Activated CD8-positive, alpha-beta T cell treated with anti-CD3 and anti-CD28 coated beads, Interleukin-2, amount 10 ng/mL, durations not matched to agents 7 days and 5 days (primary cell): ENCODE results near the gene GSE1. TPM values are rescaled to one million over a fixed set of nuclear protein-coding genes. Genes with fewer than 3 reads are reported as not detected.

Experiments used
- ATAC-seq: fragments of 150-1000 bp; cut with Tn5 transposase; one replicate; pipeline ENCODE4 v1.10.0; 2021; ENCODE audit warnings: moderate library complexity
- CTCF ChIA-PET: fragments of 350-600 bp; sonication (Branson Sonifier 250); formaldehyde crosslinking; loops from one replicate; lab custom pipeline; 2021; ENCODE audit warnings: antibody characterized with exemption; lab: Charles Lee
- POLR2A ChIA-PET: fragments of 350-600 bp; sonication (Branson Sonifier 250); formaldehyde crosslinking; loops from one replicate; lab custom pipeline; 2021; ENCODE audit warnings: antibody characterized with exemption; lab: Charles Lee
- DNase-seq: peaks from one replicate; pipeline ENCODE4 v3.0.0-alpha.2; 2020
- H3K27ac Mint-ChIP-seq: one replicate; pipeline ENCODE4 v1.8.0; 2021; ENCODE audit warnings: mild to moderate bottlenecking, mixed read lengths
- H3K27me3 Mint-ChIP-seq: one replicate; pipeline ENCODE4 v1.8.0; 2021; ENCODE audit warnings: low read depth, mixed read lengths
- H3K36me3 Mint-ChIP-seq: one replicate; pipeline ENCODE4 v1.8.0; 2021; ENCODE audit warnings: low read depth, mixed read lengths
- H3K4me1 Mint-ChIP-seq: one replicate; pipeline ENCODE4 v1.8.0; 2021; ENCODE audit warnings: low read depth, mixed read lengths
- H3K4me3 Mint-ChIP-seq: one replicate; pipeline ENCODE4 v1.8.0; 2021; ENCODE audit warnings: mild to moderate bottlenecking, mixed read lengths
- H3K9me3 Mint-ChIP-seq: one replicate; pipeline ENCODE4 v1.8.0; 2022; ENCODE audit warnings: mixed read lengths; ENCODE audit not compliant: insufficient read depth
- total RNA-seq, 2 experiments: library from RNA; stranded (reverse); gene quantifications; one replicate each; pipeline ENCODE4 v1.2.3, GENCODE V29; 2021

Gene GSE1
- total RNA-seq, 2 experiments from 2014 or later, result 48.9 to 51.4 TPM

- CTCF ChIA-PET, result no interaction called here
- H3K9me3 Mint-ChIP-seq, result no peaks in the 10 kb centered on the region
- H3K4me1 Mint-ChIP-seq, result peaks cover 6% of the 10 kb centered on the region
- DNase-seq, result no peak
- peaks cover 3% of the 10 kb centered on the region for H3K36me3 Mint-ChIP-seq
- H3K27me3 Mint-ChIP-seq, result no peaks in the 10 kb centered on the region
- POLR2A ChIA-PET, result no interaction called here
- H3K27ac Mint-ChIP-seq, result no peak overlapping the region
- ATAC-seq, result no peak
- no peak overlapping the region for H3K4me3 Mint-ChIP-seq
Measured at GRCh38 chr16:85594273-85594977, 18.7 kb upstream of the GSE1 start.

DNA sequence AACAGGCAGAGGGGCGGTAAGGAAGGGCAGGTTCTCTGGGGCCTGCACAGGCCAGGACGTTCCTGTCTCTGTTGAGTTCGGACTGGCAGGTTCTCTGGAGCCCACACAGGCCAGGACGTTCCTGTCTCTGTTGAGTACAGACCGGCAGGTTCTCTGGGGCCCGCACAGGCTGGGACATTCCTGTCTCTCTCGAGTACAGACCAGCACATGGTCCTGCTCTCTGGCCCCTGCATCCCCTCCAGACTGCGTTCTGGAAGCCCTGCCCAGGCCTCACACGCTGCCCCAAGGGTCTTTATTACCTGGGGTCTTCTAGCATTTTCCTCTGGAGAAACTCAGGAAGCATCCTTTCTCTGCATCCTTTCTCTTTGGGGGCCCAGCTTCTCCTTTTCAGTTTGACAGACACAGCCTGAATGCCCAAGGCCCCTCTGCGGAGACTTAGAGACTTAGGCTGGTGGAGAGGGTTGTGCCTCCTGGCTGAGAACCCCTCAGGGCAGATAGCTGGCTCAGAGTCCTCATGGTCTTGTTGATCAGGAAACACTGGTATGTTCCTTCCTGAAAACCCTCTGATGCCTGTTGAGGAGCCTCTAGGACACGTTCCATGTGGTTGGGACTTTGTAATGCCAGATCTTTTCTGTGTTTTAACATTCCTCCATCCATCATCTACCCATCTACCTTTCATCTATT, 18.0 kb upstream of the GSE1 start:
- H3K9me3 Mint-ChIP-seq, result no peaks in the 10 kb centered on the region

GRCh38 chr16:85595812-85596502, 17.2 kb upstream of the GSE1 start:
- no peaks in the 10 kb centered on the region for H3K27me3 Mint-ChIP-seq
- H3K4me1 Mint-ChIP-seq, result peaks cover 6% of the 10 kb centered on the region
- H3K27ac Mint-ChIP-seq, result no peak overlapping the region

More for the DNA sequence above, 18.0 kb upstream of the GSE1 start:
- CTCF ChIA-PET, result no interaction called here
- H3K27ac Mint-ChIP-seq, result no peak overlapping the region
- ATAC-seq (no peak), DNase-seq (no peak)
- peaks cover 6% of the 10 kb centered on the region for H3K4me1 Mint-ChIP-seq
- no peaks in the 10 kb centered on the region for H3K27me3 Mint-ChIP-seq
- H3K4me3 Mint-ChIP-seq, result no peak overlapping the region
- POLR2A ChIA-PET, result no interaction called here
- H3K36me3 Mint-ChIP-seq, result peaks cover 3% of the 10 kb centered on the region

DNA sequence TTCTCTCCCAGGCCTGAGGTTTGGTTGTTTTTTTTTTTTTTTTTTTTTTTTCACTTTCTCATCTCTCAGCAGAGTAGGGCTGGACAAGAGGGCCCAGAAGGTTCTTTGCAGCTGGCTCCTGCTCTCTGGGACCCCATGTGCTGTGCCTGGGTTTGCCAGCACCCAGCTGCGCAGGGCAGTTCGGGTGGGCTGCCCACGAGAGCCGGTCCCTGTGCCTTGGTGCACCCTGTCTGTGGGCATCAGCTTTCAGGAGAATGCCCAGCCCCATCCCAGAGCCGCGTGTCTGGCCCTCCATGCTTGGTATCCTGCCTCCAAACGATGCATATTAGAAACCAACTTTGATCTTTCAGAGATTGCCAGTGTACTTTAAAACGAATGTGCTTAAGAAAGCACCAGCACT, 15.0 kb upstream of the GSE1 start:
- no peaks in the 10 kb centered on the region for H3K27me3 Mint-ChIP-seq
- H3K36me3 Mint-ChIP-seq, result peaks cover 3% of the 10 kb centered on the region
- no peak overlapping the region for H3K27ac Mint-ChIP-seq
- ChIA-PET CTCF (no interaction called here), POLR2A (no interaction called here)
- ATAC-seq (no peak), DNase-seq (no peak)
- no peaks in the 10 kb centered on the region for H3K4me1 Mint-ChIP-seq
- H3K9me3 Mint-ChIP-seq, result no peaks in the 10 kb centered on the region
- no peak overlapping the region for H3K4me3 Mint-ChIP-seq

More at GRCh38 chr16:85595812-85596502, 17.2 kb upstream of the GSE1 start:
- ChIA-PET CTCF (no interaction called here), POLR2A (no interaction called here)
- DNase-seq, result no peak
- no peak for ATAC-seq
- Mint-ChIP-seq H3K9me3 (no peaks in the 10 kb centered on the region), H3K36me3 (peaks cover 3% of the 10 kb centered on the region), H3K4me3 (no peak overlapping the region)

DNA sequence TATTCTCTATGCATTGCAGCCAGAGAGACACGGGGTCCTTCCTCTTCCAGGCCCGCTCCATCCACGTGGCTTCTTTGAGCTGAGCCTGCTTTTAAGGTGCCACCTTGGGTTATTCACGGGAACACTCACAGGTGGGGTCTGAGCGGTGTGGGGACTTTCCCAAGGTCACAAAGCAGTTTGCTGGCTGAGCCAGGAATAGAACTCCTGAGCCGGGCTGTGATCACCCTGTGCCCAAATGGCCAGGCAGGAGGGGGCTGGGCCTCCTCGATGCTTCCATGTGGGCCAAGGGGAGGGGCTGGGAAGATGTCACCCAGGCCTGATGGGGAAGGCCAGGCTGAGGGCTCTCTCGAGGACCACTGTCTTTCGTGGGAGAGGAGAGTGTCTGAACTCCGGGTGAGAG, 13.0 kb upstream of the GSE1 start:
- H3K9me3 Mint-ChIP-seq, result no peaks in the 10 kb centered on the region
- POLR2A ChIA-PET, result no interaction called here
- ATAC-seq (no peak), DNase-seq (no peak)
- CTCF ChIA-PET, result no interaction called here
- H3K27ac Mint-ChIP-seq, result no peak overlapping the region
- no peaks in the 10 kb centered on the region for H3K27me3 Mint-ChIP-seq
- H3K4me3 Mint-ChIP-seq, result no peak overlapping the region
- no peaks in the 10 kb centered on the region for H3K4me1 Mint-ChIP-seq
- H3K36me3 Mint-ChIP-seq, result peaks cover 3% of the 10 kb centered on the region

GRCh38 chr16:85600530-85601271, 12.4 kb upstream of the GSE1 start:
- Mint-ChIP-seq H3K36me3 (peaks cover 3% of the 10 kb centered on the region), H3K27ac (no peak overlapping the region), H3K9me3 (no peaks in the 10 kb centered on the region), H3K4me3 (no peak overlapping the region), H3K4me1 (no peaks in the 10 kb centered on the region), H3K27me3 (no peaks in the 10 kb centered on the region)
- ATAC-seq (no peak), DNase-seq (no peak)
- ChIA-PET POLR2A (no interaction called here), CTCF (no interaction called here)

DNA sequence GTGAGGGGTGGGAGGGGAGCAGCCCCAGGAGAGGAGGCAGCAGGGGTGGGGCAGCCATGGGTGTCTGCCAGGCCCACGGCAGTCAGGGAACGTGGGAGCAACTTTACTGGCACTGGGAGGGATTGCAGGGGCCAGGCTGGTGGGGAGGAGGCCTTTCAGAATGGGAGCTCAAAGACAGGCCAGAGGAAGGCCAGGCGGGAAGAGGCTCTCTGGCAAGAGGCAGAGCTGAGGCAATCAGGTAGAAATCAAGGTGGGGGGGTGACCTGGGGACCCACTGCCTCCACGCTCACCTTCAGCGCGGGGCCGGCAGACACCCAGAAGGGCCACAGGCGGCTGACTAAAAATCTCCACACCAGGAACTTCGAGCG, 11.9 kb upstream of the GSE1 start:
- ATAC-seq, result no peak
- H3K36me3 Mint-ChIP-seq, result no peaks in the 10 kb centered on the region
- DNase-seq, result no peak
- peaks cover 4% of the 10 kb centered on the region for H3K4me1 Mint-ChIP-seq
- no peaks in the 10 kb centered on the region for H3K27me3 Mint-ChIP-seq
- no peak overlapping the region for H3K27ac Mint-ChIP-seq
- ChIA-PET CTCF (no interaction called here), POLR2A (interaction anchor here (0.6 kb wide), 1 partner anchor 288 kb away, joined by 3 read pairs; no protein-coding TSS in a partner anchor)
- no peak overlapping the region for H3K4me3 Mint-ChIP-seq
- H3K9me3 Mint-ChIP-seq, result no peaks in the 10 kb centered on the region

DNA sequence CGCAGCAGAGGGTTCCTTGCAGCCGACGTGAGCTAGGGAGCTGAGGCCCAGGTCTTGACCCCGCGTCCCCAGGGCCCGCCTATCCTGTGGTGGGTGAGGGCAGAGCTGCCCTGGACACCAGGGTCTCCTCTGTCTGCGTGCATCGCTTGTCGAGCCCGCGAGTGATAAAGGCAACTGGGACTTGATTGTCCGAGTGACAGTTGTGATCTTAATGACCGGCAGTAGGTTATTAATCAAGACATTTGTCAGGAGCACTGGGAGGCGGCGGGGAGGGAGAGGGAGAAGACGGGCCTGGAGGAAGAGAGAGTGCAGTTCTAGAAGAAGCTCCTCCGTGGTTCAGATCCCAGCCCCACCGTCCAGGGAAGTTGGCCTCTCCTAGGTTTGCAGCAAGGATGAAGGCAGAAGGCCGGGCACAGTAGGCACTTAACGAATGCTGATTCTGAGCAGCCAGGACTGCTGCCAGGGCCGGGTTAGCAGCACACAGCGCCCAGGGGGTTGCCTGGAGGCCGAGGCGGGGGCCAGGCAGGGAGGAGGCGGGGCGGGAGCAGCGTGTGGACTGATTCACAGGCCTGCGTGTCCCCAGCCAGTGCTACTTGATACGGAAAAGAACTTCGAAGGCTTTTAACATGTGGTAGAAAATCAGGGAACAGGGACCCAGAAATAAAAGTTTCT, 11.3 kb upstream of the GSE1 start:
- H3K4me1 Mint-ChIP-seq, result peaks cover 4% of the 10 kb centered on the region
- ChIA-PET CTCF (no interaction called here), POLR2A (interaction anchor here (0.6 kb wide), 1 partner anchor 288 kb away, joined by 3 read pairs; no protein-coding TSS in a partner anchor)
- H3K36me3 Mint-ChIP-seq, result no peaks in the 10 kb centered on the region
- H3K4me3 Mint-ChIP-seq, result no peak overlapping the region
- DNase-seq (no peak), ATAC-seq (no peak)
- no peaks in the 10 kb centered on the region for H3K27me3 Mint-ChIP-seq
- no peaks in the 10 kb centered on the region for H3K9me3 Mint-ChIP-seq
- H3K27ac Mint-ChIP-seq, result no peak overlapping the region

DNA sequence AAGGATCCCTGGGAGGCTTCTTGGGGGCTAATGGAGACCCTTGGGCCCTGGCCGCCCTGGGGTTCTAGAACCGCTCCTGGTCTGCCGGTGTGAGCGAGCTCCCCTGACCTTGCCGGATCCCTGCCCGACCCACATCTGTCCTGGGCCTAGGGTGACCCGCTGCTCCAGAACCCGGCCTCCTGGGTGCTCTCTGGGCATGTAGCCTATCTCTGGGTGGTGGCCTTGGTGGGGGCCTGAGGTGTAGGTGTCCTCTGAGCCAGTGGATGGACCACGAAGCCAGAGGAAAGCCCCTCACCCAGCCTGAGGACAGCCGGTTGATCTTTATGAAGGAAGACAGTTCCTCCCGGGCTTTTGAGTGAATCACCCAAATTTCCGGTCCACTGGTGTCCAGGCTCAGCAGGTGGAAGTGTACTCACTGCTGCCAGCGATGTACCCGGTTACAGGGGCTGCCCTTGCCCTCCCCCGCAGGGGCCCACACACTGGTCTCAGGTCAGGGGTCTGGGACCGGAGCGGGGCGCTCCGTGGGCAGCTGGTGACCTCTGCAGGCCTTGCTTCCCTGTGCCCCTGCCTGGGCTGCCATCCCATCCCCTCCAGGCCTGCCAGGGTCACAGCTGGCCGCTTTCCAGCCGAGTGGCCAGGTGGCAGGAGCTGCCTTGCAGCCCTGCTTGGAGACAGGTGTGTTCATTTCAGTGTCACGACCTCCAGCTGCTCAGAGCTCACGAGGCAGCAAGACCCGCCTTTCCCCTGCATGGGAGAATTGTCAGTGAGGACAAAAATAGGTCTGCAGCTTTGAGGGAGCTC, 10.5 kb upstream of the GSE1 start:
- H3K27me3 Mint-ChIP-seq, result no peaks in the 10 kb centered on the region
- H3K27ac Mint-ChIP-seq, result no peak overlapping the region
- DNase-seq (no peak), ATAC-seq (no peak)
- ChIA-PET CTCF (no interaction called here), POLR2A (no interaction called here)
- no peaks in the 10 kb centered on the region for H3K9me3 Mint-ChIP-seq
- H3K4me3 Mint-ChIP-seq, result no peak overlapping the region
- peaks cover 11% of the 10 kb centered on the region for H3K4me1 Mint-ChIP-seq
- H3K36me3 Mint-ChIP-seq, result no peaks in the 10 kb centered on the region

GRCh38 chr16:85603203-85603755, 9.8 kb upstream of the GSE1 start:
- no peak overlapping the region for H3K4me3 Mint-ChIP-seq
- ChIA-PET POLR2A (no interaction called here), CTCF (no interaction called here)
- peaks cover 15% of the 10 kb centered on the region for H3K4me1 Mint-ChIP-seq
- no peaks in the 10 kb centered on the region for H3K27me3 Mint-ChIP-seq
- no peaks in the 10 kb centered on the region for H3K36me3 Mint-ChIP-seq
- DNase-seq (no peak), ATAC-seq (no peak)
- H3K9me3 Mint-ChIP-seq, result no peaks in the 10 kb centered on the region
- H3K27ac Mint-ChIP-seq, result no peak overlapping the region
